Activated CD4-positive, CD25-positive, alpha-beta regulatory T cell treated with anti-CD3 and anti-CD28 coated beads, Interleukin-2, amount 50 U/mL, for 24 hours (primary cell): ENCODE data around the gene ATG16L2.

Experiments
- ATAC-seq, 2 donors: fragments of 150-1000 bp; cut with Tn5 transposase; one replicate each; pipeline ENCODE4 v1.10.0; 2021; ENCODE audit warnings: mild to moderate bottlenecking in 1 of 2, moderate library complexity in 1 of 2

ATG16L2 gene

GRCh38 chr11:72826942-72827480, 12.8 kb downstream of the ATG16L2 start:
- ATAC-seq = no peak

GRCh38 chr11:72827656-72828055, 13.4 kb downstream of the ATG16L2 start:
- peak; percentile 59 to 75 for ATAC-seq

GRCh38 chr11:72828081-72828567, 13.9 kb downstream of the ATG16L2 start:
- peak; percentile 19 to 20 for ATAC-seq

GRCh38 chr11:72828692-72829101, 14.5 kb downstream of the ATG16L2 start:
- ATAC-seq = no peak

GRCh38 chr11:72829178-72829577, 15.0 kb downstream of the ATG16L2 start:
- no peak for ATAC-seq

GRCh38 chr11:72829884-72830533, 15.8 kb downstream of the ATG16L2 start:
- ATAC-seq = no peak

GRCh38 chr11:72831521-72832300, 17.5 kb downstream of the ATG16L2 start:
- ATAC-seq = peak; percentile 62 to 73

- ATAC-seq = no peak
Observed at GRCh38 chr11:72832301-72833082, 18.3 kb downstream of the ATG16L2 start.

- ATAC-seq = no peak
Observed at GRCh38 chr11:72833083-72833733, 19.0 kb downstream of the ATG16L2 start.

- ATAC-seq = no peak
Observed at GRCh38 chr11:72833811-72834493, 19.7 kb downstream of the ATG16L2 start.

GRCh38 chr11:72834905-72835304, 20.7 kb downstream of the ATG16L2 start:
- no peak for ATAC-seq

GRCh38 chr11:72836111-72836510, 21.9 kb downstream of the ATG16L2 start:
- ATAC-seq = no peak

GRCh38 chr11:72838691-72839305, 24.6 kb downstream of the ATG16L2 start:
- no peak for ATAC-seq

- ATAC-seq = no peak
Observed at GRCh38 chr11:72840780-72841179, 26.6 kb downstream of the ATG16L2 start.

- ATAC-seq = no peak
Observed at GRCh38 chr11:72841397-72841796, 27.2 kb downstream of the ATG16L2 start.

- no peak for ATAC-seq
Observed at GRCh38 chr11:72842126-72842525, 27.9 kb downstream of the ATG16L2 start.

- ATAC-seq = no peak
Observed at GRCh38 chr11:72842653-72843330, 28.6 kb downstream of the ATG16L2 start.

- ATAC-seq = no peak
Observed at GRCh38 chr11:72844356-72844755, 30.1 kb downstream of the ATG16L2 start.

- ATAC-seq = no peak
Observed at GRCh38 chr11:72848846-72849466, 34.7 kb downstream of the ATG16L2 start.

GRCh38 chr11:72850832-72851231, 36.6 kb downstream of the ATG16L2 start:
- no peak for ATAC-seq
